ENCODE measurements around the gene AP1M1.

Gene AP1M1

GRCh38 chr19:16263141-16263761, 65.5 kb downstream of the AP1M1 start:
- no peak overlapping the region for H2AFZ ChIP-seq (ENCODE audit: low read depth, low read length)
- no peaks in the 10 kb centered on the region for H3K36me3 ChIP-seq (replicated peaks; ENCODE audit: low read depth, low read length)
- peak overlapping the region; percentile 46 for H3K4me2 ChIP-seq (ENCODE audit: low read length)
- no peak overlapping the region for H3K9ac ChIP-seq (ENCODE audit: low read length)
- H3K27ac ChIP-seq (ENCODE audit: low read length) = no peak overlapping the region
- no peaks in the 10 kb centered on the region for H3K79me2 ChIP-seq (ENCODE audit: low read length)
- H3K4me1 ChIP-seq (ENCODE audit: low read length) = peaks cover 54% of the 10 kb centered on the region
- peaks cover 5% of the 10 kb centered on the region; the same call in 1 of the 2 replicates for H3K9me3 ChIP-seq (ENCODE audit: insufficient read depth, low read length)
- peaks cover 82% of the 10 kb centered on the region for H3K27me3 ChIP-seq (ENCODE audit: low read depth, low read length)
- TF ChIP-seq CTCF (IDR thresholded peaks at IDR 0.05; ENCODE audit: low read depth, low read length) (no peak), EZH2phosphoT487 (IDR thresholded peaks at IDR 0.05; ENCODE audit: low read depth) (no peak)
- peaks cover 8% of the 10 kb centered on the region; the same call in 1 of the 2 replicates for H4K20me1 ChIP-seq (ENCODE audit: insufficient read depth, low read length)
- peak overlapping the region; percentile 0; the same call in 1 of the 2 replicates for H3K4me3 ChIP-seq (ENCODE audit: low read length)

- peaks cover 36% of the 10 kb centered on the region for H3K4me1 ChIP-seq (ENCODE audit: low read length)
- TF ChIP-seq EZH2phosphoT487 (IDR thresholded peaks at IDR 0.05; ENCODE audit: low read depth) = no peak
- no peak for TF ChIP-seq CTCF (IDR thresholded peaks at IDR 0.05; ENCODE audit: low read depth, low read length)
- peaks cover 4% of the 10 kb centered on the region; the same call in 1 of the 2 replicates for H4K20me1 ChIP-seq (ENCODE audit: insufficient read depth, low read length)
- no peak overlapping the region for H3K4me3 ChIP-seq (ENCODE audit: low read length)
- peaks cover 77% of the 10 kb centered on the region for H3K27me3 ChIP-seq (ENCODE audit: low read depth, low read length)
- no peaks in the 10 kb centered on the region for H3K36me3 ChIP-seq (replicated peaks; ENCODE audit: low read depth, low read length)
- no peak overlapping the region for H2AFZ ChIP-seq (ENCODE audit: low read depth, low read length)
- H3K9ac ChIP-seq (ENCODE audit: low read length) = no peak overlapping the region
- no peak overlapping the region for H3K27ac ChIP-seq (ENCODE audit: low read length)
- H3K9me3 ChIP-seq (ENCODE audit: insufficient read depth, low read length) = peaks cover 5% of the 10 kb centered on the region; the same call in 1 of the 2 replicates
- no peaks in the 10 kb centered on the region for H3K79me2 ChIP-seq (ENCODE audit: low read length)
- no peak overlapping the region for H3K4me2 ChIP-seq (ENCODE audit: low read length)
Measured at GRCh38 chr19:16265205-16265604, 67.5 kb downstream of the AP1M1 start.

GRCh38 chr19:16265890-16266585, 68.3 kb downstream of the AP1M1 start:
- no peak for TF ChIP-seq EZH2phosphoT487 (IDR thresholded peaks at IDR 0.05; ENCODE audit: low read depth)
- TF ChIP-seq CTCF (IDR thresholded peaks at IDR 0.05; ENCODE audit: low read depth, low read length) = no peak
- no peak overlapping the region for H3K4me2 ChIP-seq (ENCODE audit: low read length)
- H4K20me1 ChIP-seq (ENCODE audit: insufficient read depth, low read length) = peaks cover 4% of the 10 kb centered on the region; the same call in 1 of the 2 replicates
- no peak overlapping the region for H3K9ac ChIP-seq (ENCODE audit: low read length)
- no peak overlapping the region for H3K4me3 ChIP-seq (ENCODE audit: low read length)
- peaks cover 27% of the 10 kb centered on the region for H3K4me1 ChIP-seq (ENCODE audit: low read length)
- no peaks in the 10 kb centered on the region for H3K79me2 ChIP-seq (ENCODE audit: low read length)
- H3K27me3 ChIP-seq (ENCODE audit: low read depth, low read length) = peaks cover 72% of the 10 kb centered on the region
- H3K9me3 ChIP-seq (ENCODE audit: insufficient read depth, low read length) = peaks cover 5% of the 10 kb centered on the region; the same call in 1 of the 2 replicates
- no peaks in the 10 kb centered on the region for H3K36me3 ChIP-seq (replicated peaks; ENCODE audit: low read depth, low read length)
- no peak overlapping the region for H3K27ac ChIP-seq (ENCODE audit: low read length)
- no peak overlapping the region for H2AFZ ChIP-seq (ENCODE audit: low read depth, low read length)

- Histone ChIP-seq H3K9ac (ENCODE audit: low read length) (no peak overlapping the region), H3K79me2 (ENCODE audit: low read length) (no peaks in the 10 kb centered on the region), H3K27ac (ENCODE audit: low read length) (no peak overlapping the region), H3K4me2 (ENCODE audit: low read length) (no peak overlapping the region), H3K36me3 (replicated peaks; ENCODE audit: low read depth, low read length) (no peaks in the 10 kb centered on the region), H2AFZ (ENCODE audit: low read depth, low read length) (no peak overlapping the region), H4K20me1 (ENCODE audit: insufficient read depth, low read length) (peaks cover 4% of the 10 kb centered on the region; the same call in 1 of the 2 replicates), H3K27me3 (ENCODE audit: low read depth, low read length) (peaks cover 70% of the 10 kb centered on the region), H3K9me3 (ENCODE audit: insufficient read depth, low read length) (peaks cover 5% of the 10 kb centered on the region; the same call in 1 of the 2 replicates), H3K4me3 (ENCODE audit: low read length) (no peak overlapping the region), H3K4me1 (ENCODE audit: low read length) (peaks cover 22% of the 10 kb centered on the region)
- no peak for TF ChIP-seq CTCF (IDR thresholded peaks at IDR 0.05; ENCODE audit: low read depth, low read length)
Measured at GRCh38 chr19:16266586-16266942, 68.9 kb downstream of the AP1M1 start.

Data from OCI-LY3 (cell line).